GM18508 (cell line): ENCODE data around the gene AGAP1.

ENCODE experiments used
- ATAC-seq: cut with Tn5 transposase; IDR thresholded peaks from one replicate; pipeline ENCODE4 v1.9.1; 2021; ENCODE audit warnings: moderate number of reproducible peaks; ENCODE audit not compliant: insufficient read depth, unreplicated experiment

The AGAP1 gene

DNA sequence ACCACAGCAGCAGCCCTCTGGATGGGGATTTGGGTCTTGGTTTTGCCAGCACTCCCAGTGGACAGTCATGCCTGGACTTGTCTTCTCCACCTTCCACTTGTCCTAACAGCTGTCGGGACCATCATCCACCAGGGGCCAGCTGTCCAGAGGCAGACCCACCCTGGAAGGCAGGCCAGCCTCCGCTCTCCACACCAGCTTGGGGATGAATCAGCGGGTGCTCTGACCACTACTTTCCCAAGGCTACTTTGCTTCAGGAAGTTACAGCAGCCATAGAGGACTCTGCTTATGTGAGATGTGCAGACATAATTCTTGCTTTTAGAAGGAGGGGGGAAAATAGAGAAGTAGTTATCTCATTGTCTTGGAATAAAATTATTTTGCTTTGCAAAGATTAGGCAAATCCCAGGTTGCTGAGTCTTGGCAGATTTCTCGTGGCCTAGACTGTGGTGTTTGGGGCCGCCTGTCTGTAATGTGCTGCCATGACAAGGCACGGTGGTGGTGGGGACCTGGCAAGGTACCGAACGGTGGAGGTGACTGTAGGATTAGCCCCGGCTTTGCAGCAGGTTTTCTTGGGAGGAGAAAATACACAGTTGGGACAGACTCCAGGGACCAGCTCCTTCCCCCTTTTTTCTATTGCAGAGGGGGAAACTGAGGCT is 148.7 kb downstream of the AGAP1 start:
- no peak for ATAC-seq

- ATAC-seq = no peak
Observed at GRCh38 chr2:235643680-235644511, 150.1 kb downstream of the AGAP1 start.

DNA sequence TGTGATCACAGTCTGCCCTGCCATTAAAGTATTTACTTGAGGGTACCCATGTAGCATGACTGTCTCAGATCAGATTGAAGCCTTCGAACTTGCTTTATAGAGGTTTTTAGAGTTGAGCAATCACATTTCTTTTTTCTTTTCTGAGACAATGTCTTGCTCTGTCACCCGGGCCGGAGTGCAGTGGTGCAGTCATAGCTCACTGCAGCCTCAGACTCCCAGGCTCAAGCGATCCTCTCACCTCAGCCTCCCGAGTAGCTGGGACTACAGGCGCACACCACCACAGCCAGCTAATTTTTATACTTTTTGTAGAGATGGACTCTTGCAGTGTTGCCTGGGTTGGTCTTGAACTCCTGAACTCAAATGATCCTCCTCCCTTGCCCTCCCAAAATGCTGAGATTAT is 153.4 kb downstream of the AGAP1 start:
- ATAC-seq = no peak

DNA sequence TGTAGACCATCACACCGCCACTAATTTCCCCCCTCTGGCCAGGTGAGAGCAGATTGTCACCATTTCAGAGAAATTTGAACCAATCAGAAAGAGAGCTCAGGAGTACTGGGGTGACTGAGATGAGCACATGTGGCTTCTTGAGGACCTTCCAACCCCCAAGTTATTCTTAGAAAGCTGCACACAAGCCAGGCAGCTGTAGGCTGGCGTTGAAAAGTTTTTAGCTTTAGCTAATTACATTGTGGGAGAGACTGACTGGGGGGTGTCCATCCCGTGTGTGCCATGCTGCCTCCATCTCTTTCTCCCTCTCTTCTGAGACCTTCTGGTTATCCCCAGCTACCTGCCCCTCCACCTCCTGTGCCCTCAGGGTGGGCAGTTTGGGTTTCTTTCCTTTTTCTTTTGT is 154.0 kb downstream of the AGAP1 start:
- ATAC-seq = no peak

GRCh38 chr2:235649418-235649817 is 155.6 kb downstream of the AGAP1 start:
- no peak for ATAC-seq

- no peak for ATAC-seq
Observed at GRCh38 chr2:235651643-235652042, 157.8 kb downstream of the AGAP1 start.

GRCh38 chr2:235654103-235654813 is 160.4 kb downstream of the AGAP1 start:
- ATAC-seq = no peak

DNA sequence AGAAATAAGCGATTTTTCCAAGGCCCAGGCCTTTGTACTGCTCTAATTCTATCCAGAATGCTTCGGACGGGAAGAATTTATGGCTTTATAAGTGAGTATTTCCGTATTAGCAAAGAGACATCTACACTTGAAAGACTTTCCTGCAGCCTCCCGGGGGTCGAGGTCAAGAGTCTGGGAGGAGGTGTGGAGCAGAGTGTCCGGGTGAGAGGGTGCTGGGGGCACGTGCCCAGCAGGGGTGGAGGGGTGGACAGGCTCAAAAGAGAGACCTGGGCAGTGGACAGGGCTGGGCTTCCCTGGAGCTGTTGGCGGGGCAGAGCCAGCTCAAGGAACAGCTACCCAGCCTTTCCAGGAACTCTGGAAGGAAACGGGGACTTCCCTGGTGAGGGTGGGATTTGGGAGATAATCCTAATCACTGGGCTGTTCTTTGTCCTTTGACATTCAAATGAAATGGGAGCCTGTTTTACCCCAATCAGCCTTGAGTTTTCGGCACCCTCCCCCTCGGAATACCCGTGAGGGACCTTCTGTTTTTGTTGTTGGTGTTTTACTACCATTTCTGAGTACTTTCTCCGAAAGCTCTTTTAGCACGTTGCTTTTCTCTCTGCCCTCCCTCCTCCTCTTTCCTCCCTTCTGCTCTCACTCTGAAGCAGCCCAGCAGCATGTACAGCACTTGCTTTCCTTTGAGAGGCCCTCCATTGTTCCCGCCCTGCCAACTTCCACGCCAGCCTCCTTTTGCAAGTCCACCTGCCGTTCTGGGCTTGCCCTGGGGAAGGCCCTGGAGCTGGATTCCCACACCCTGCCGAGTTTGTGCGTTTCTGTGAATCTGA is 164.7 kb downstream of the AGAP1 start:
- ATAC-seq = no peak

DNA sequence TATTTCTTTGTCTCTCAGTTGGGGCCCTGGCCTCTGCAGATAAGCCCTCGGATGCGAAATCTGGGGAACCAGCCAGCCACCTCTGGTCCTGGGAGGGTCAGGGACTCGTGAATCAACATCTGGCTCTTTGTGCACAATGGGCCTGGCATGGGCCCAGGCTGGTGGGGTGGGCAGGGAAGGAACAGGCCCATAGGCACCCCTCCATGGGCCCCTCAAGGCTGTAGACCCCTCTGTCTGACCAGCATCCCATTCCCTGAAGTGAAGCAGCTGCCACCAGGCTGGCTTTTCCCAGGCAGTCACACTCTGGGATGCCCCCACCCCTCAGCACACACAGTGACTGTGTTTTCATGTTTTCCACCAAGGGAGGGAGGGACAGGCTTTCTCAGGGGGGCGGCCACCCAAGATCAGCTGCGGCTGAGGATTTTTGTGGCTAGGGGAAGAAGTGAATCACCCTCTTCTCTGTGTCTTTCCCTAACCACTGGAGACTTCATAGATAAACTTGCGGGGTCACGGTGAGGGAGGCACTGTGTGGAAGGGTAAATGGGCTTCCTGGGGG is 166.0 kb downstream of the AGAP1 start:
- ATAC-seq = no peak

DNA sequence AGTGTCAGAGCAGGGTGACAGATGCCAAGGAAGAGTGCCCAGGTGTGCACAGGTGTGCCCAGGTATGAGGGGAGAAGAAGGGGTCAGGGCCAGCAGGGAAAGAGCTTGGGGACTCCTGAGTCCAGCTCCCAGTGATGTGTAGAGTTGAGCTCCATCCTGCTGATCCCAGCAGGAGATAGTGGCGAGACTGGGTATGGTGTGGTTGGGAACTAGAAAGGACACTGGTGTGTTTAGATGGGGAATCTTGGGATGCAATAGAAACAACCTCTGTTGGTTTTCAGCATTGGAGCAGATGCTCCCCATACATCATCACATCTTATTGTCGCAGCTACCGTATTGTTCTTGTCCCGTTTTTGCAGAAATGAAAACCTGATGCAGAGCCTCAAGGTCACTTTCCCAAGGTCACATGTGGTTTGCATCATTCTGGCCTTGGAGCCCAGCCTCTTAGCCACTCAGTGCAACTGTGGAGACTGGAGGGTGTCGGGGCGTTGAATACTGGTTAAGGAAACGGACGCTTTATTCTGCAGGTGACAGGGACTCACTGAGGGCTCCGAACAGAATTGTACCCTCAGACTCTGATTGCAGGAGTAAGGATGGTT is 166.7 kb downstream of the AGAP1 start:
- ATAC-seq = no peak

GRCh38 chr2:235661167-235661937 is 167.5 kb downstream of the AGAP1 start:
- ATAC-seq = no peak

DNA sequence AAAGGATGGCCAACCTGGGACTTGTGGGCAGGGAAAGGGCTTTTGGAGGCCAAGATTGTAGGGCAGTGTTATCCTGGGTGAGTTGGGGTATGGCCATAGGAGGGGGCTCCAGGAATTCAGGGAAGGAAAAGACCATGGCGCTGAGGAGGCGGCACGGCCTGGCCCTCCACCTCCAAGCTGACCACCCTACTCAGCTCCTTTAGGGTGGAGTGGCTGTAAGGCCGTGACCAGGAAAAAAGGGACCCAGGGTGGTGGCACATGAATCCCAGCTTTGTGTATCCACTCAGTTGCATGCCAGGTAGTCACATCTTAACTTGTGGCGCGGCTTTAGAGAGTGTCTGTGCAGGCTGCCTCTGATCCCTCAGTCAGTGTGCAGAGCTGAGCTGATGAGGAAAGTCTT is 168.1 kb downstream of the AGAP1 start:
- no peak for ATAC-seq

DNA sequence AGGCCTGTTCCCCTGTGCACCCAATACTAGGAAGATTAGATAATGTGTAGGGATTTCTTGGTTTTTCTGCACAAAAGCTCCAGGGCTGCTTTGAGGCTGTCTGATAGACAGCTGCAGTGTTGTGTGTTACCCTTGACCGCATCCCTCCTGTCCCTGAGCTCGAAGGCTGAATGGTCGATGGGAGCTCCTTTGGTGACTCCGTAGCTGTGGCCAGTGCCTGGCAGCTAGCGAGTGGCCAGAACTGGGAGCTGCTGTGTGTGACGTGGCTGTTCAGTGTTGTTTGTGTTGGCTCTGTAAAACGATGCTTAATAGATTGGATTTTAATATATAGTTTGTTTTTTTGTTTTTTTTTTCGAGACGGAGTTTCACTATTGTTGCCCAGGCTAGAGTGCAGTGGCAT is 170.0 kb downstream of the AGAP1 start:
- ATAC-seq = no peak

- no peak for ATAC-seq
Observed at GRCh38 chr2:235665661-235666212, 171.9 kb downstream of the AGAP1 start.

- ATAC-seq = no peak
Observed at GRCh38 chr2:235666213-235666781, 172.5 kb downstream of the AGAP1 start.

DNA sequence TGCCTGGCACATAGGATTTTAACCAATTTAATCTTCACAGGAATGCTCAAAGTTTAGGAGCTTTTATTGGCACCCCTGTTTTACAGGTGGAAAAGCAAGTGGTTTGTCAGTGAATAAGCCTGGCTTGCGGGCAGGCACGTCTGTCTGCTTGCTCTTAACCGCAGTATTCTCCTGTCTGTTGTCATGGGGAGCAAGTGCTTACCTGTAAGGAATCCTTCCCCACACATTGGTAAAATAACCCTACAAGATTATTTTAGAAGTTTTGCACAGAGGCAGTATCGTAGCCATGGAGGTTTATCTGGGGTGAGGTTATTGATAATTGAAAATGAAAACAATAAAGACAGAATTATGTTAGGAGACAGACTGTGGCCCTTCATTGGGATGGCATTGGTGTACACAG is 174.9 kb downstream of the AGAP1 start:
- ATAC-seq = no peak

GRCh38 chr2:235669269-235669831 is 175.5 kb downstream of the AGAP1 start:
- ATAC-seq = no peak
